GM20000 (cell line): ENCODE measurements around the gene PAQR9.

ENCODE experiments used
- DNase-seq: peaks from one replicate; pipeline ENCODE4 v3.0.0; 2012; ENCODE audit warnings: low spot score
- CTCF ChIP-seq: IDR thresholded peaks from 2 replicates; pipeline ENCODE4 v1.5.1; 2012; ENCODE audit warnings: mild to moderate bottlenecking, control low read depth; ENCODE audit errors: extremely low read depth, missing control alignments

PAQR9 gene

GRCh38 chr3:142943349-142943748 is 20.1 kb downstream of the PAQR9 start:
- no peak for TF ChIP-seq CTCF
- DNase-seq, result no peak

- no peak for TF ChIP-seq CTCF
- DNase-seq, result no peak
These were observed 21.9 kb downstream of the PAQR9 start for GRCh38 chr3:142941373-142942123.

GRCh38 chr3:142940472-142940871 is 23.0 kb downstream of the PAQR9 start:
- DNase-seq, result no peak
- no peak for TF ChIP-seq CTCF

- TF ChIP-seq CTCF, result no peak
- DNase-seq, result no peak
These were observed 23.5 kb downstream of the PAQR9 start for GRCh38 chr3:142940000-142940399.

- DNase-seq, result no peak
- no peak for TF ChIP-seq CTCF
These were observed 27.5 kb downstream of the PAQR9 start for GRCh38 chr3:142935963-142936362.

GRCh38 chr3:142934887-142935269 is 28.6 kb downstream of the PAQR9 start:
- no peak for DNase-seq
- no peak for TF ChIP-seq CTCF

GRCh38 chr3:142934128-142934886 is 29.2 kb downstream of the PAQR9 start:
- DNase-seq, result no peak
- TF ChIP-seq CTCF, result no peak
